GM03348 (cell line): ENCODE measurements around the gene PEMT.

Experiments
- DNase-seq: peaks from one replicate; pipeline ENCODE4 v3.0.0; 2012; ENCODE audit warnings: low spot score

The PEMT gene

DNA sequence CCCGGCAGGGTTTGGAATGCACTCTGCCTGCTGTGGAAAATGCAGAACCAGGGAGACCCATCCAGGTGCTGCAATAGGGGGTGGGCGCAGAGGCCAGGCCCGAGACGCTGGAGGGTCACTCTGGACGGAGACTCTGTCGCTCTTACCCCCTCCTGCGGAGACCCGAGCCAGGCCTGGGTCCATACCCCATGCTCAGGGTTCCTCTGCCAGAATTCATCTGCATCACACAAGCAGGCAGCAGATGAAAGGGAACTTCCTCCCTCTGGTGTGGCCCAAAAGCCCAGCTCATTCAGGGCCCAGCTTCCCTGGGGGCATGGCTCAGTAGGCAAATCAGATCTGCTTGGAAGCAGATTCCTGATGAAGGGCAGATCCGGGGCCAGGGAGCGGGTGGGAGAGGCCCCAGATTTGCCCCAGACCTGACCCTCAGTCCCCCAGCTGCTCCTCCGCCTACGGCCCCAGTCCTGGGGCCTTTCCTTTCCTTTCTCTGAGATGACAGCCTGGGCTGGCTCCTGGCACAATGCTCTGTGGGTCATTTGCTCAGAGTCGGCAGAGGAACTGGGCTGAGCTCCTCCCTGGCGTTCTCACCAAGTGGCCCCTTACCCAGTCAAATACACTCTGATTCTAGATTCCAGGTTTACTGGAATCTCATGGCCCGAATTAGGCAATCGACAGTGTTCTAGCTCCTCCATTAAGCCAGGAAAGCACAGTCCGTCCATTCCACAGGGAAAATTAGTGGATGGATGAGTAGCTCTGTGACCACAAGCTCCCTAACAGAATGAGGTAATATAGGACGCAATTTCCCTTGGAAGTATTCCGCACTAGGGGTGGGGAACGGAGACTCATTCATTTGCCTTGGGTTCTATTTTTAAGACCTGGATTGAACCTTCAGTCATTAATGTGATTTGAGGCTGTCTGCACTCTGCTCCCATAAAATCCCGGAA lies 76.2 kb downstream of the PEMT start:
- no peak for DNase-seq

DNA sequence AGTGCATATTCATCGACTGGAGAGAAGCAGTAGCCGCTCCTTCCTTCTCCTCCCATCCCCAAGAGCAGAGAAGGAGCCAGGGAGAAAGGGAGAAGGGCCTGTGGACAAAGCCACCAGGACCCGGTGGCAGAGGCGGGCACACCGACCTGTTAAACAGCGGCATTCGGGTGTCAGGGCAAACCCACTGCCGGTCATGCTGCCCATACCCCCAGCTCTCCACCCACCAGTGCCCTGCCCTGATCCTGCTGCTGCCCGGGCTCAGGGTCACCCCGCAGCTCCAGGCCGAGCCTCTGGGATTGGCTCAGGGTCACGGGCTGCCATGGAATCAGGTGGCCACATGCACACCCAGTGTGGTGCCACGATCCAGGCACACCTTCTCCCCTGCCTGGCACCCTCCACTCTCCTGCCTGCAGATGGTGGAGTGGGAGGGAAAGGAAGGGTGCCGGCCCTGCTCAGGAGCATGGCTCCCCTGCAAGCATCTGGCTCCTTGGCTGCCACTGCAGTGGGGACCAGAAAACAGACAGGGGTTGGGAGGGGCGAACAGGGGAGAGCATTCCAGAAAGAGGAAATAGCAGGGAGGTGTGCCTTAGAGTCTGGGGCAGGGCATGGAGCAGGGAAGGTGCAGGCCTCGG lies 77.0 kb downstream of the PEMT start:
- no peak for DNase-seq

DNA sequence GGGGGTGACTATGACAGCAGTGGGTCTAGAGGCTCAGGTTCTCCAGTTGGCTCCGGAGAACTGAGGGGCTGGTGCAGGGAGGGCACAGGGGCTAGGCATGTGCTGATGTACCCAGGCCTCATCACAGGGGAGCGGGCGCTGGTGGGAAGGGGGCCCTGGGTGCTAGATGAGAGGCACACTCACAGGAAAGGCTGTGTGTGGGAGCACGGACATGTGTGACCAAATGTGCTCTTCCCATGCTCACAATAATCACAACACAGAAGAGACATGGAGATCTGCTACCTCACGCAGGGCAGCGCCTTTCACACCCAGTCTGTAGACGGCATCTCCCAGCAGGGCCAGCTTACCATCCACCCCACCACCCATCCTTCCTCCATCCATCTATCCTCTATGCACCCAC lies 77.9 kb downstream of the PEMT start:
- no peak for DNase-seq

DNA sequence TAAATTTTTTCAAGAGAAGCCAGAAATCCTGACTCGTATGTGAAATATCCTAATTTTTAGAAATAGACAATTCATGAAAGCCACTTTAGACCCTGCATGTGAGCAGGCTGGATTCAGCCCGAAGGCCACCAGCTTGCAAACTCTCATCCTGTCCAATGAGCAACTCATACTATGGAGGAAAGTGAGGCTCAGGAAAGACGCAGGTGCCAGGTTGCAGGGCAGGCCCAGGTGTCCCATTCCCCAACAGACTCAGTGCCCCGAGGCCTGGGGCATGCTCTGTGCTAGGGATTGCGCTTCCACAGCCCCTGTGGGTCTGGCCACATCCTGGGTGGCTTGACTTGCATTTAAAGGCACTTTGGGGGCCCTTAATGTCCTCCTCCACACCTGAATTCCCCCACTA lies 78.6 kb downstream of the PEMT start:
- DNase-seq = no peak

DNA sequence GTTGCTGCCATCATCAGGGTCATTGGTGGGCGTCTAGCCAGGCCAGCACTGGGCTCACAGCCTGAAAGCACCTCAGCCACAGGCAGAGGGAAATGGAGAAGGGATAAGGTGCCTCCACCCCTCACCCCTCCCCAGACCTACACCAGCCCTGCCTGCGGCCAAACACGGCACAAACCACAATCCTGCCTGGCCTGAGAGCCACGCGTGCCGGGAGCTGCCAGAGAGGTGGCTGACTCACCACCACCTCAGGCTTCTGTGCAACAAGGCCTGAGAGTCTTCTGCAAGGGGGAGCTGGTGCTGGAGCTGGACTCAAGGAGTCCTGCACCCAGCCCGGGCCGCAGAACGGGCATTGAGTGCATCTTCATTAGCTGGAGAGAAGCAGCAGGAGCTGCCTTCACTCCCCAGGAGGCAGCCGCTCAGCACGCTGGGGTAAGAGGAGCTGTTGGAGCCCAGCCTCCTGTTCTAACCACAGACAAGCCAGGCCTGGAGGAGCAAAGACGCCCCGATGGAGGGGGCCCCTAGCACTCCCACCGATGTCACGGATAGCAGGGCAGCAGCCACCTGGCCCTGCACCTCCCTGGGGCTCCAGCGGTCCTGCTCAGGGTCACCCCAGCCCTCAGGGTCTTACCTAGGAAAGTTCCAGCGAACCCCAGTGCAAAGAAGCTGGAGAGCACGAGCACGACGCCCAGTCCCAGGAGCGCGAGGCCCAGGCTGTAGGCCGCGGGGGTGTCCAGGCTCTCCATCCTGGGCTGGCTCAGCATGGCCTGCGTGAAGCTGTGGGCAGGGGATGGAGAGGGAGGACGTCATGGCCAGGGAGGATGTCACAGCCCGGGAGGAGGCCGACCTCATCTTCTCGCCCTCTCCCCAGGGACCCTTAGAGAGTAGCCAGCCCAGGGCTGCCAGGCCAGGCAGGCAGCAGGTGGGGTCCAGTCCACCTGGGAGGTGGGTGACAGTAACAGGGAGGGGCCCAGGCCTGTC lies 79.3 kb downstream of the PEMT start:
- DNase-seq = peak; percentile 91

DNA sequence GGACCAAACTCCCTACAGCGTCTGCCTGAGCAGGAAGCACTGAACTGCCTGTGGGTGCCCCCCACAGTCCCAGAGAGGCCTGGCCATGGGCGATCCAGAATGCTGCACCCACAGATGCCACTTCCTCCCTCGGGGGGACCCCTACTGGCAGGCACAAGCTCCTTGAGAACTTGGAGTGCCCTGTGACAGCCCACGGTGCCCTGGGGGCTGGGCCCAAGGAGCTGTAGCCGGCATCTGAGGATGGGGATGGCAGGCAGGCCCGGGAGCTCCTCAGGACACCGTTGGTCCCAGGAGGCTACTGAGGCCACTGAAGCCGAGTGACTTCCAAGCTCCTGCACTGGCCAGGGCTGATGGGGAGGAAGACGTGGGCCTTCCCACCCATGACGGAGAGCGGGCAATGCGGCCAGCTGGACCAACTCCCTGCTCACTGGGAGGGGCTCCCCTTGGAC lies 80.2 kb downstream of the PEMT start:
- no peak for DNase-seq

DNA sequence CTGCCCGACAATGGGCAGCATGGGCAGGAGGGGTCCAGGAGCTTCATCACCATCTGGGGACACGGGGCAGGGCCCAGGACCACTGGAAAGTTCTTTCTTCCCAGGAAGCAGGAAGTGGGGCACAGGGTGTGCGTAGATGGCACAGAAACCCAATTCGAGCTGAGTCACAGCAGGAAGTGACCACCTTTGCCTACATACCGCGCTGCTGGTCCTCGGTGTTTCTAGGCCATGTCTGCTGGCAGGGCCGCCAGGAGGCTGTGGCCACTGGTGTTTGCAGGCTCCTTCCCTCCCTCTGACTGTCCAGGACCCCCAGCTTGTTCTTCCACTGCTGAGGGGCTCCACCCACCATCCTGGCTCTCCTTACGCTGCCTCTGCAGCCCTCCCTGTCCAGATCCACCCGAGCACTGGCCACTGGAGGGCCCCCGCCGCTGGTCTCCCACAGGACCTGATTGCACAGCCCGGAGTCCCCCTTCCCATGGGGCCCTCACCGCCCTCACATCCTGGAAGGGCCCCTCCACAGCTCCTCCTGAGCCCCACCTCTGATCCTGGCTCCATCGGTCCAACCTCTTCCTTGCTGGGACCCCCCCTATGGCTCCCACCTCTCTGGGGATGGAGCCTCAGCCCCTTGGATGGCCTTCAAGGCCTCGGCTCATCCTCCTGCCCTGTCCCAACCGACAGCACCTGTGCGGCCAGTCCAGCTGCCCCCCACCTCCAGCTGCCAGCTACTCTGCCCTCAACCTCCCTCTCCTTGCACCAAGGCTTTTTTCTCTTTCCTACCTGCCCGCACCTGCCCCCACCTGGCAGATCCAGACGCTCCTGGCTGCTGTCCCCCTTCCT lies 80.8 kb downstream of the PEMT start:
- DNase-seq = no peak

DNA sequence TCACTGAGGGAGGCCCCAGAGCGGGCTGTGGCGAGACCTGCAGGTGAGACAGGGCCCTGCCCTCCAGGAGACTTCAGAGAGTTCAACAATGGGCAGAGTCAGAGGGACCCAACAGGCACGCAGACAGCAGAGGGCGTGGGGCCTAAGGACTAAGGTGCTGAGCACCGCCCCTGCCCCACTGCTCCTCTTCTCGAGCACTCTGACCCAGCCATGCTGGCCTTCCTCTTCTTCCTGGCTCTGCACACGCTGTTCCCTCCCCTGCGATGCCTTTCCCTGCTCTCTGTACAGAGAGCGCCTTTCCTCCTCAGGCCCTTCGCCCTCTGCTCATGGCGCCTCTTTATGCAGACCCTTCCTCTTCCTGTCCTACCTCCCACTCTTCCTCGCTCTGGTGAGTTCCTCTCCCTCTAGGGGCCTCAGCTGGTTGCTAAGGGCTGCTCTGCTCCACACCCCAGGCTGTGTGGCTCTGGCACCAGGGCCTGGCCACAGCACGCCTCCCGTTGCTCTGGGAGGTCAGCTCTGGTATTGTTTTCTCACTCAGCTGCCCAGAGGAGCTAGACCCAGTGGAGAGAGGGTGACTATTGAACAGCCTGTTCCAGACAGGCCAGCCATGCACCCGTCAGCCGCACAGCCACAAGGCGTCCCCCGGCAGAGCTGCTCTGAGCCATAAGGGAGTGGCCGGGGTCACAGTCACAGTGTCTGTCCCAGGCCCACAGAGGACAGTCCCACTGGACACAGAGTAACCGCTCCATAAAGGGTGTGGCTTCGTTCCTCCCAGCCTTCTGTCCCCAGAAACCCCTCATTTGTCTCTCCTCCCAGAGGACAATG lies 81.7 kb downstream of the PEMT start:
- no peak for DNase-seq

DNA sequence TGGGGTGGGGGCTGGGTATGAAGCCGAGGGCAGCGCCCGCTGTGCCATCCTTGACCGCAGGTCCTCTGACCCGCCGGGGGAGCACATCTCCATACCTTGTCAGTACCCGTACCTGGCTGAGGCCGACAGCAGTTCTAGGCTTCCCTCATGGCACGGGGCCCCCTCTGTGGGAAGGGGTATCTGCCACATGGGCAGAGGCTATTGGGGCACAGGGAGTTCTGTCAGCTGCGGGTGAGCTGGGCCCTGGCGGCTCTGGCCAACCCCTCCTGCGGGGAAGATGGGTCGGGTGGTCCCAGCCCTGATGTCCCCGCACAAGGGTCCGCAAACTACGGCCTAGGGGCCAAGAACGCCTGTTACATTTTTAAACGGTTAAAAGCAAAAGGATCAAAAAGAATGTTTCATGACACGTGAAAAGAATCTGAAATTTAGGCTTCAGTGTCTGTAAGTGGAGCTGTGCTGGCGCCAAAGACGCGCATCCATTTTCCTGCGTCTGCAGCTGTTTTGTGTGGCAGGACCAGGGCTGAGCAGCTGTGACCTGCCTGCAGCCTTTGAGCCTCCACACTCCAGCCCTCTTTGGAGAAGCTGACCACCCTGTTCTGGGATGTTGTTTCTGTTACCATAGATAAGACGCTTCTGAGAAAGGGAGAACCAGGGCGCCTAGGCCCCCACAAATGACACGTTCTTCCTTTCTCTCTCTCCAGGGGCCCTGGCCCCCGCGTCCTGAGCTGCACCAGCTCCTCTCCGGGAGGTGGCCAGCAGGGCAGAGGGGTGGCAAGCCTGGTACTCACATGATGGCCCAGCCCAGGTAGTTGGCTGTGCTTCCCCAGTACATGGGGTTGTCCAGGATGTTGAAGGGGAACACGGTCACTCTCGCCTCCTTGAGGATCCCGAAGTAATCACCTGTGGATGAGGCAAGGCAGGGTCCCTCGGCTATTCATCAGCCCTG lies 82.6 kb downstream of the PEMT start:
- DNase-seq = no peak

DNA sequence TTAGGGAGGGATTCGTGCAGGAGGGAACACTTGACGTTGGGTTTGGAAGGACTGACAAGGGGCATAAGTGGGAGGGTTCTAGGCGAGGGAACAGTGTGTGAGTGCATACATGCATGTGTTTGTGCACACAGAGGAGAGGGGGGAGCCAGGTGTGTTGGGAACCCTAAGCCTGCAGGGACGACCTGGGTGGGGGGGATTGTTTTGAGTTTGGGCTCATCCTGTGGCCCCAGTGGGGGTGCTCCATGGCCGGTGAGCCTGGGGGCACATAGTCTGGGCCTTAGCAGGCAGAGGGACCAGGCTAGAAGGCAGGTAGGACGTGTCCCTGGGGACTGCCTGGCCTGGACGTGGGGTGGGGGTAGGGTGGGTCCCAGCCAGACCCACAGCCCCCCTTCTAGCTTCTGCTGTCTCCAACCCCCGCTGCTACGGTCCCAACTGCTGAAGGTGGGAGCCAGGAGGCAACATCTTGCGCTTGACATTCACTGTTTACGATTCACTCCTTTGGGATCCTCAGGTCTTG lies 83.4 kb downstream of the PEMT start:
- DNase-seq = no peak

DNA sequence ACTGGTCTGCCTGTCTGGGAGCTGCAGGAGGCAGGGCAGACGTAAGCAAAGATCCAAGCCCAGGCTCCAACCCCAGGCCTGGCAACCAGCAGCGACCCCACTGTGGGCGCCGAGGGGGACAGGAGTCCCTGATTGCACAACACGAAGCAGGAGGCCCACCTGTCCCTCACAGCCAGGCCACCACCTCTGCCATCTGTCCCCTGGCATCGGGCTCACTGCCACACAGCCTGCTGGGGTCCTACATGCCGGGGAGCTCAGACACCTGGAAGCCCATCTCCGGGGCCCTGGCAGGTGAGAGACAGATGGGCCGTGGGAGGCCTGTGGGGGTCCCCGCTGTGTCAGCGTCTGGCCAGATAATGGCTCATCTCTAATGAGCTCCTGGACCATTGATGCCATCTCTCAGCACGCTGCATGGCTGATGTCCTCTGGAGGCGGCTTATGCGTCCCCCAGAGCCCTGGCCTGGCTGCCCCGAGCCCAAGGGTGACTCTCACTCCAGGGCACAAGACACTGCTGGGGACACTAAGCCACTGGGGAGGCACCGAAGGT lies 84.0 kb downstream of the PEMT start:
- DNase-seq = no peak

DNA sequence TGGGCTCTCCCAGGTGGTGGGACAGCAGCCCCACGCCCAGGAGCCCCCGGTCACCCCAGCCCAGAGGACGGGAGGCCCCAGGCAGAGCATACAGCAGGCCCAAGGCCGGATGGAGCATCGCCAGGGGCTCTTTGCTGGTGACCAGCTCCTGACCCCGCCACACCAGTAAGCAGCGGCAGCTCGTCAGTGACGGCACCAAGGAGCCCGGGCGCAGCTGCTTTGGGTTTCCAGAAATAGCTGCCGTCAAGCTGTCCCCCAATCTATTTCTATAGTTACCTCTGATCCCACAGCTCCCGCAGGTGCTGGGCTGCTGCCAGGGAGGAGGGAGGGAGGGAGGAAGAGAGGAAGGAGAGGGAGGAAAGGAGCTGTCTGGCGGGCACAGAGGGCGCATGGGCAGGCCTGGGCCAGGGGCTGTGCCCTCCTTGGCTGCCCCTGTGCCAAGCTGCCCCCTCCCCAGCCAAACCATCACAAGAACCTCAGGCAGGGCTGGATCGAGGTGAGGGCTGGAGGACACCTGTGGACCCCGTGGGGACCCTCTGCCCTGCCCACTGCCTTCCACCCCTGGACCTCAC lies 84.5 kb downstream of the PEMT start:
- no peak for DNase-seq

DNA sequence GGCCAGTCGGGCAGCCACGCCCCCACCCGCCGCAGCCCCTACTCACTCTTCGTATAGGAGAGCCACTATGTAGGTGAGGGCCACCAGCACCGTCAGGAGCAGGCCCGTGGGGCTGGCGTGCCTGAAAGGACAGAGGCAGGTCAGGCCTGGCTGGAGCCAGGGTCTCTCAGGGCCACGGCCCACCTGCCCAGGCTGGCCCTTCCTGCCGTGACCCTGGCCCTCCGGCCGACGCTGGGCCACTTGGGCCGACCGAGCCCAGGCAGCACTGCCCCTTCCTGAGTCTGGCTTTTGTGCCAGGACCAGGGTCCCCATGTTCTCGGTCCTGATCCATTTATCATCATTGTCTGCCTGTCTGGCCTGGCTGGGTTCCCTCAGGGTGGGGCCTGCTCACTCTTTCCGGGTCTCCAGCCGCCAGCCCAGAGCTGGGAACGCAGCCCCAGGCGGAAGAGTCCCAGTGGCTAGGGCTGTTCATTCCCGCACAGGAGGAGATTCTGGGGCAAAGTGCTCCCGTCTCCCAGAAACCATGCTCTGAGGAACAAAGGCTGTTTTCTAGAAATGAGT lies 85.2 kb downstream of the PEMT start:
- no peak for DNase-seq

DNA sequence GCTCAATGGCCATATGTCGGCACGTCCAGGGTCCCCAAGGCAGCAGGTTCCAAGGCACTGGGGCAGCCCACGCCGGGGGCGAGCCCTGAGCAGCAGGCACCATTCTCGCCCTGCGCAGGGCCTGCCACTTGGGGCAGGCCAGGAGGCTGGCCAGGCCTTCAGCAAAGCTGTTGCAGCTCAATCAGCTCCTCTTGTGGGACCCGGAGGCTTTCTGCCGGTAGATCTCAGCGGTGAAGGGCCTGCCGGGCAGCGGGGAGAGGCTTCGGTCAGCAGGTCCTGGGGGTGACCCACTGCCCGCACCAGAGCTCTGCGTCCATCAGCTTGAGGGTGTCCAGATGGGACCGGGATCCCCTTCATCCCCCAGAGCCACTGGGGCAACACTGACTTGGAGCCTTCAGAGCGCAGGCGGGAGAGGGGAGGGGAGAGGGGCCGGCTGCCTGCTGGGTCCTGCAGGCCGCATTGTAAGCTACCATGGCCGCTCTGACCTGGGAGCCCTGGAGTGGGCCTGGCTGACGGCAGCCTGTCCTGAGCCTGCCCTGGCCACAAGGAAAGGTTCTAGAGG lies 85.8 kb downstream of the PEMT start:
- no peak for DNase-seq

DNA sequence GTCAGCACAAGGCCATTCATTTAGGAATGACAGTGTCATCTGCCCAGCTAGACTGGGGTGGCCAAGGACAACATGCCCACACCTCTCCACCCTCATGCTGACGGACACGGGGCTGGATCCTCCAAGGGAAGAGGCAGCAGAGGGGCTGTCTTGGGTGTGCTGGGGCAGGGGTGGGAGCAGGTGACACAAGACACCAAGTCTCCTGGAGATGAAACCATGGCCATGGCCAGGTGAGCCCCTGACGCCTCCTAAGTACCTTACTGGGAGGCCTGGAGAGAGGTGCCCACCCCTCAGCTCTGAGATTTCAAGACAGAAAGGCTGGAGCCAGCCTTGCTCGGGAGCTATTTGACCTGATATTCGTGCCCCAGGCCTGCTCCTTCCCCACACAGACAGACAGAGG lies 86.4 kb downstream of the PEMT start:
- no peak for DNase-seq

DNA sequence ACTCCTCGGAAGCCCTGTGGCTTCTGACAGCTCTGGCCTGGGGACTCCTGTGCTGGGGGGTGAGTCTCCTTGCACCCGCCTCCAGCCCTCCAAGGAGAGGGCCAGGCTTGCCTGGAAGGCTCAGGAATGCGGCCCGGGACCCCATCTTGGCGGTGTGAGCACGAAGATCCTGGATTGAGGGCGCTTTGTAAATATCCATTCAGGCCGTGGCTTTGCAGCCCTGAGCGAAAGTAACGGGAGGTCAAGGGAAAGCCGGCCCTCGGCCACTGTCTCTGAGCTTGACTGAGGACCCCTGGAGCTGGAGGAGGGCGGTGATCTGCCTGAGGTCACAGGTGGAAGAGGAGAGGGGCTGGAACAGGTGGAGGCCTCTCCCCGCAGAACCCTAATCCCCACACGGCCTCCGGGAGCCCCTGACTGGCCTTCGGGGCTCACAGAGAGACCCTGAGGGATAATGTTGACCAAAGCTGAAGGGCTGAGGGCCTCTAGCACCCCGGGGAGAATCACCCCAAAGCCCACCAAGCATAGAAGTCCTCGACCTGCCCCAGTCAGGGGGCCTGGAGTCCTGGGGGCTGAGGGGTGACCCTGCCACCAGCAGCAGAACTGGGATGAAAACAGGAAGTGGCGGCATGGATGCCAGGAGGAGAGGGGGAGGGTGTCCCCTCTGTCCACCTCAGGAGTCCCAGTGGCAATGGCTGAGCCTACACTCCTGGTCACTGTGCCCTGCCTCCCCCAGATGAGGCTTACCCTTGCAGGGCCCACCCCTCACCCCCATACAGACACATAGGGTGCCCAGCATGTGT lies 87.0 kb downstream of the PEMT start:
- DNase-seq = no peak

DNA sequence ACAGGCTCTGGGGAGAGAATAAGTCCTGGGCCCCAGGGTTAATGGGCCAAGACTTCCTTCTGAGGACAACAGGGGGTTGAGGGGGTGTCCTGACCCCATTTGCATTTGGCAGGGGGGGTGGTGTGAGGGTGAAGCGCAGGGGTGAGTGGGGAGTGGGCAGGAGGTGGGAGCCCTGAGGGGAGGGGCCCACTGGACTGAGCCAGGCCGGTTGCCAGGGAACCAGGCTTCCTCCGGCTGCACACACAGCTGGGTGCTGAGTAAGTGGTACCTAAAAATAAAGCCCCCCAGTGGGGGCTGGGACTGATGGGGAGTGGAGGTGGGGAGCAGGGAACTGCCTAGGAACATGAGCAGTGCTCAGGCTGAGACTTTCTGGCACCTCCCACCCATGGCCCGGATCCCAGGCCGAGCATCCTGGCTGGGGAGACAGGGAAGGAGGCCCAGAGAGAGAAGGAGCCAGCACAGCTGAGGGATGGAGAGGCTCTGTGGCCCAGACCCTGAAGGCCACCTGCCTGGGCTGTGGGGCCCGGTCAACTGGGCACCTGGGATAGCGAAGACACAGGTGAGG lies 87.9 kb downstream of the PEMT start:
- no peak for DNase-seq
